ENCODE results near the gene GATA6.

GATA6 gene

DNA sequence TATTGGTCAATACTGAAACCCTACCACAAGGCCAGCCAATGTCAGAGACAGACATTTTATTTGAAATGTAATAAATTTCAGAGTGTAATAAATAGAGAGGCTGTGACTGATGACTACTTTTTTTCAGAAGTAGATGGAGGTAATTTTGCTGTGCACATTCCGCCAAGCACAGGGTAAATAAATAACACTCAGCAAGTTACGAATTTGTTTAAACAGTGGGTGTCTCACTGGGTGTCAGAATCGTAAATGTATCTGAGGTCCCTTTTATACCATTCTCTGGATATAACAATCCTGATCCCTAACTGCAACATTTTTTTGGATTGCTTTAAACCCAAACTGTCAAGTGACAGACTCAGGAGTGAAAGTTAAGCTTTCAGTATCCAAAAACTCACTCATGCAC lies 74.1 kb downstream of the GATA6 start:
- no peak for DNase-seq (ENCODE audit: low read depth in 2 of 2)

DNA sequence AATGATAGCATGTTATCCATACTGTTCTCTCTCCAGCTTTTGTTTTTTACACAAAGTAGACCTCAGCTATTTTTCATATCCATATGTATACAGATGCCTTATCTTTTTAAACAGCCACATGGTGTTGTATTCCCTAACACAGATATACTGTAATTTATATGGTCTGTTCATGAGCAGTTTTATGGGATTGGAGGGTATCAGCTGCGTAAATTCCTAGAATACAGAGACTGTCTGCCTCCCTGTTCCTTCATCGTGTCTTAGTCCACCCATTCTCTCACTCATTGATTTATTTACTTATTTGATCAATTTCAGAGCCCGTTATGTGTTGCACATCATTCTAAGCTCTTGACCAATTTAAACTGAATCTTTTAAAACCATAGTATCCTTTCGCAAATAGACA lies 80.6 kb downstream of the GATA6 start:
- DNase-seq (ENCODE audit: low read depth in 2 of 2): no peak

DNA sequence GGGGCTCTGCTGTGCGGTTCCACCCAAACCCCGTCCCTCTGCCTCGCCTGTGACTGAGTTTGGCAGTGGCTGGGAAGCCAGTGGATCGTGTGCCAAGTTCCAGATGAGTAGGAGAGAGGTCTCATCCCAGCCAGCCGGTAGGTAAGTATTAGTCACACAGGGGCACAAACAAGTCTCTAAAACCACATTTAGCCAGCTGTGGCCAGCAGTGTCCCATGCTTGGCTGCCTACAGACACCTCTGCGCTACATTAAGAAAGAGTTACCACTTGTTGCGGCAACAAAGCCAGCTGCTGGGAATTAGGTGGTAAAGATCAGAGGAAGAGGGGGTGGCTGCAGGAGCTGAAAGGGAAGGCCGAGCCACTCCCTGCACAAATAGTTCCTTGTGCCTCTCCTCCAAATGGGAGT lies 81.2 kb downstream of the GATA6 start:
- no peak for DNase-seq (ENCODE audit: low read depth in 2 of 2)
